Activated CD4-positive, alpha-beta T cell treated with anti-CD3 and anti-CD28 coated beads, Interleukin-10, Interleukin-2, amounts not matched to agents 100 ng/mL and 50 ng/mL, durations not matched to agents 16 hours and 8 hours (primary cell): ENCODE data around the gene VSIG1.

Source experiments
- DNase-seq: peaks from one replicate; pipeline ENCODE4 v3.0.0-alpha.2; 2020

VSIG1 gene

GRCh38 chrX:108044554-108045256 is at the start of gene VSIG1:
TSS of gene VSIG1 (plus strand) at chrX:108045065. CDS start at chrX:108045131, 66 bp downstream.
- DNase-seq: no peak

GRCh38 chrX:107996124-107996523 is 48.7 kb upstream of the VSIG1 start:
- no peak for DNase-seq

GRCh38 chrX:108000751-108001150 is 44.1 kb upstream of the VSIG1 start:
- DNase-seq: no peak

GRCh38 chrX:108001218-108001814 is 43.5 kb upstream of the VSIG1 start:
- DNase-seq: peak; percentile 54

- DNase-seq: peak; percentile 31
Observed at GRCh38 chrX:108018656-108019381, 26.0 kb upstream of the VSIG1 start.

GRCh38 chrX:108019382-108019875 is 25.4 kb upstream of the VSIG1 start:
- no peak for DNase-seq

- peak; percentile 21 for DNase-seq
Observed at GRCh38 chrX:108020631-108021030, 24.2 kb upstream of the VSIG1 start.

- DNase-seq: peak; percentile 2
Observed at GRCh38 chrX:108022491-108023089, 22.3 kb upstream of the VSIG1 start.

- DNase-seq: no peak
Observed at GRCh38 chrX:108025376-108025775, 19.5 kb upstream of the VSIG1 start.

- no peak for DNase-seq
Observed at GRCh38 chrX:108025954-108026600, 18.8 kb upstream of the VSIG1 start.

GRCh38 chrX:108028854-108029253 is 16.0 kb upstream of the VSIG1 start:
- no peak for DNase-seq

GRCh38 chrX:108029928-108030711 is 14.7 kb upstream of the VSIG1 start:
- no peak for DNase-seq

GRCh38 chrX:108032944-108033343 is 11.9 kb upstream of the VSIG1 start:
- no peak for DNase-seq

- DNase-seq: no peak
Observed at GRCh38 chrX:108033890-108034289, 11.0 kb upstream of the VSIG1 start.

- DNase-seq: no peak
Observed at GRCh38 chrX:108034725-108035124, 10.1 kb upstream of the VSIG1 start.

GRCh38 chrX:108036298-108036973 is 8.4 kb upstream of the VSIG1 start:
- DNase-seq: no peak

- no peak for DNase-seq
Observed at GRCh38 chrX:108049649-108050048, 4.8 kb downstream of the VSIG1 start.

GRCh38 chrX:108053218-108053617 is 8.4 kb downstream of the VSIG1 start:
- peak; percentile 13 for DNase-seq

GRCh38 chrX:108055546-108055945 is 10.7 kb downstream of the VSIG1 start:
- no peak for DNase-seq

GRCh38 chrX:108059801-108060200 is 14.9 kb downstream of the VSIG1 start:
- no peak for DNase-seq

- no peak for DNase-seq
Observed at GRCh38 chrX:108064001-108064400, 19.1 kb downstream of the VSIG1 start.
